ENCODE measurements around the gene HIF1A.
A peak's percentile ranks its signal among the peaks of the same experiment; 100 is the strongest.

The HIF1A gene

DNA sequence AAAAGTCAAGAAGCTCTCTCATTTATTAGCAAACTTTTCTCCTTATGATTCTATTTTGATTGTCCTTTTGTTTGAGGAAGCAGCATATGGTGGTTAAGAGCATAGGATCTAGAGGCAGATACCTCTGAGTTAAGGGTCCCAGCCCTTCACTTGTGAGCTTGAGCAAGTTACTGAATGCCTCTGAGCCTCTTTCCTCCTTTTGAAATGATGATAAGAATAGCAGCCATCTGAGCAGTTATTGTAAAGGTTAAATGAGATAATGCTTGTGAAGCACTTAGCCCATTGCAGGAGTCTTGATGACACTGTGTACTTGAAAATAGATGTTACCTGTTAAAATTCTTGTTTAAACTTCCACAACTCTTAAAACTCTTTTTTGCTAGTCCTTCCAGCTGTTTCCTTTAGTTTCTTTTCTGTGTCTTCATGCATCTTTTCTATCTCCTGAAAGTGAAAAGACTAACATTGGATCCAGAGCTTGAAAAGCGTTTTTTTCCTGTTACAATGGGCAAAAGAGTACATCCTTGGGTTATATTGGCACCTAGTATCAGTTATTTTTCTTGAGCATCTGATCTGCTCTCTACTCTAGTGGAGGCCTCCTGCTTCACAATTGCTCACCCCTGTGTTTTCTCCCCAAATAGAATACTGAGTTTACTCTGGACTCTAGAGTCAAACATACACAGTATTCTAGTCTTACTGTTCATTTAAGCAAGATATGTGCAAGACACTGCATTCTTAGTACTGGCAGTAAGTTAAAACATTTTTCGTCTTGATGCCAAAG, 3.1 kb downstream of the HIF1A start:
- H4K20me1 ChIP-seq (ENCODE audit: control insufficient read depth, insufficient read depth, low read depth, low read length), result peaks cover 41% of the 10 kb centered on the region
- peak overlapping the region; percentile 60 for H3K4me2 ChIP-seq (ENCODE audit: low read length)
- no peak for TF ChIP-seq EZH2phosphoT487 (IDR thresholded peaks at IDR 0.05; ENCODE audit: borderline replicate concordance, low read length)
- TF ChIP-seq, protein P1, sequence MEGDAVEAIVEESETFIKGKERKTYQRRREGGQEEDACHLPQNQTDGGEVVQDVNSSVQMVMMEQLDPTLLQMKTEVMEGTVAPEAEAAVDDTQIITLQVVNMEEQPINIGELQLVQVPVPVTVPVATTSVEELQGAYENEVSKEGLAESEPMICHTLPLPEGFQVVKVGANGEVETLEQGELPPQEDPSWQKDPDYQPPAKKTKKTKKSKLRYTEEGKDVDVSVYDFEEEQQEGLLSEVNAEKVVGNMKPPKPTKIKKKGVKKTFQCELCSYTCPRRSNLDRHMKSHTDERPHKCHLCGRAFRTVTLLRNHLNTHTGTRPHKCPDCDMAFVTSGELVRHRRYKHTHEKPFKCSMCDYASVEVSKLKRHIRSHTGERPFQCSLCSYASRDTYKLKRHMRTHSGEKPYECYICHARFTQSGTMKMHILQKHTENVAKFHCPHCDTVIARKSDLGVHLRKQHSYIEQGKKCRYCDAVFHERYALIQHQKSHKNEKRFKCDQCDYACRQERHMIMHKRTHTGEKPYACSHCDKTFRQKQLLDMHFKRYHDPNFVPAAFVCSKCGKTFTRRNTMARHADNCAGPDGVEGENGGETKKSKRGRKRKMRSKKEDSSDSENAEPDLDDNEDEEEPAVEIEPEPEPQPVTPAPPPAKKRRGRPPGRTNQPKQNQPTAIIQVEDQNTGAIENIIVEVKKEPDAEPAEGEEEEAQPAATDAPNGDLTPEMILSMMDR (IDR thresholded peaks at IDR 0.05; ENCODE audit: low read depth, low read length, poor library complexity, severe bottlenecking), result no peak
- H3K79me2 ChIP-seq (ENCODE audit: control insufficient read depth, low read length), result peaks cover 82% of the 10 kb centered on the region
- peaks cover 2% of the 10 kb centered on the region; the same call in 1 of the 2 replicates for H3F3A ChIP-seq (ENCODE audit: control insufficient read depth, insufficient read depth)
- no peaks in the 10 kb centered on the region for H3K9me3 ChIP-seq (ENCODE audit: control insufficient read depth, insufficient read depth, low read length)
- peak overlapping the region; percentile 98 for H3K4me3 ChIP-seq (ENCODE audit: low read length)
- H3K27me3 ChIP-seq (ENCODE audit: control insufficient read depth, low read length), result no peaks in the 10 kb centered on the region
- H3K9me2 ChIP-seq (replicated peaks; ENCODE audit: control insufficient read depth, low read length), result no peaks in the 10 kb centered on the region
- H3K36me3 ChIP-seq (ENCODE audit: control insufficient read depth, low read length), result peaks cover 60% of the 10 kb centered on the region
- peaks cover 62% of the 10 kb centered on the region for H3K4me1 ChIP-seq (ENCODE audit: control insufficient read depth, low read length)
- H3K27ac ChIP-seq (ENCODE audit: low read depth, low read length), result no peak overlapping the region

DNA sequence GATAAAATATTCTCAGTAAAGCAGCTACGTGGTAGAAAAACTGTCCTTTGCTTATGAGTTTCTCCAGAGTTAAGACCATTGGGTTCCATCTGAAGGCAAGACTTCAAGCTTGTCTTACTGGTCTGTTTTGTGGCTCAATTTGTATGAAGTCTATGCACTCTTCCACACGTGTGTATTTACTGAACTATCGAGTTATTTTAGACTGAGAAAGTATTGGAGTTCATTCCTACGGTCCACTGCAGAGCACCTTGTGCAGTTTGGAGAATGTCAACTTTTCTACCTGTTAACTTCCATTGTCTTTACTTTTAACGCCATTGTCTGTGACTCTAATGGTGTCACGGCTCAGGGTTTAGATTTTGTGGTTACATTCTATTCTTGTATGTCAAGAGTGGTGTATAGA, 3.7 kb downstream of the HIF1A start:
- peaks cover 65% of the 10 kb centered on the region for H3K36me3 ChIP-seq (ENCODE audit: control insufficient read depth, low read length)
- H3K27ac ChIP-seq (ENCODE audit: low read depth, low read length), result no peak overlapping the region
- peak overlapping the region; percentile 98 for H3K4me3 ChIP-seq (ENCODE audit: low read length)
- peak overlapping the region; percentile 60 for H3K4me2 ChIP-seq (ENCODE audit: low read length)
- peaks cover 67% of the 10 kb centered on the region for H3K4me1 ChIP-seq (ENCODE audit: control insufficient read depth, low read length)
- no peaks in the 10 kb centered on the region for H3K9me3 ChIP-seq (ENCODE audit: control insufficient read depth, insufficient read depth, low read length)
- TF ChIP-seq, protein P1 (IDR thresholded peaks at IDR 0.05; ENCODE audit: low read depth, low read length, poor library complexity, severe bottlenecking), result no peak
- TF ChIP-seq EZH2phosphoT487 (IDR thresholded peaks at IDR 0.05; ENCODE audit: borderline replicate concordance, low read length), result no peak
- no peaks in the 10 kb centered on the region for H3K9me2 ChIP-seq (replicated peaks; ENCODE audit: control insufficient read depth, low read length)
- H3F3A ChIP-seq (ENCODE audit: control insufficient read depth, insufficient read depth), result peaks cover 2% of the 10 kb centered on the region; the same call in 1 of the 2 replicates
- peaks cover 88% of the 10 kb centered on the region for H3K79me2 ChIP-seq (ENCODE audit: control insufficient read depth, low read length)
- H3K27me3 ChIP-seq (ENCODE audit: control insufficient read depth, low read length), result no peaks in the 10 kb centered on the region
- H4K20me1 ChIP-seq (ENCODE audit: control insufficient read depth, insufficient read depth, low read depth, low read length), result peaks cover 41% of the 10 kb centered on the region

DNA sequence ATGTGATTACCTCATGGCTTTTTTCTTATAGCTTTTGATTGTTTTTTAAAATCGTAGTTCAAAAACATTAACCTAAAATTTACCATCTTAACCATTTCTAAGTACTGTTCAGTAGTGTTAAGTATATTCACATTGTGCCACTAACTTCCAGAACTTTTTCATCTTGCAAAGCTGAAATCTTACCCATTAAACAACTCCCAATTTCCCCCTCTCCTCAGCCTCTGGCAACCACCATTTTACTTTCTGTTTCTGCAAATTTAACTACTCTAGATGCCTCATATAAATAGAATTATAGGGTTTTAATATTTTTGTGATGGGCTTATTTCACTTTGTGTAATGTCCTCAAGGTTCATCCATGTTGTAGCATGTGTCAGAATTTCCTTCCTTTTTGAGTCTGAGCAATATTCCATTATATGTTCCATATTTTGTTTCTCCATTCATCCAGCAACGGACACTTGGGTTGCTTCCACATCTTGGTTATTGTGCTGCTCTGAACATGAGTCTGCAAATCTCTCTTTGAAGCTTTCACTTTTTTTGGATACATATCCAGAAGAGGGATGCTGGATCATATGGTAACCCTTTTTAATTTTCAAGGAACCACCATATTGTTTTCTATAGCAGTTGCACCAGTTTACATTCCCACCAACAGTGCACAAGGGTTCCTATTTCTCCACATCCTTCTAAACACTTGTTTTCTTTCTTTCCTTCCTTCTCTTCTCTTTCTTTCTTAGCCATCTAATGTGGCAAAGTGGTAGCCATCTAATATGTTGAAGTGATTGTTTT, 5.0 kb downstream of the HIF1A start:
- no peaks in the 10 kb centered on the region for H3K27me3 ChIP-seq (ENCODE audit: control insufficient read depth, low read length)
- peaks cover 77% of the 10 kb centered on the region for H3K36me3 ChIP-seq (ENCODE audit: control insufficient read depth, low read length)
- H3K4me1 ChIP-seq (ENCODE audit: control insufficient read depth, low read length), result peaks cover 71% of the 10 kb centered on the region
- TF ChIP-seq, protein P1 (IDR thresholded peaks at IDR 0.05; ENCODE audit: low read depth, low read length, poor library complexity, severe bottlenecking), result no peak
- no peak for TF ChIP-seq EZH2phosphoT487 (IDR thresholded peaks at IDR 0.05; ENCODE audit: borderline replicate concordance, low read length)
- H4K20me1 ChIP-seq (ENCODE audit: control insufficient read depth, insufficient read depth, low read depth, low read length), result peaks cover 51% of the 10 kb centered on the region
- H3K9me2 ChIP-seq (replicated peaks; ENCODE audit: control insufficient read depth, low read length), result no peaks in the 10 kb centered on the region
- H3K4me3 ChIP-seq (ENCODE audit: low read length), result peak overlapping the region; percentile 8
- H3K4me2 ChIP-seq (ENCODE audit: low read length), result peak overlapping the region; percentile 60
- H3F3A ChIP-seq (ENCODE audit: control insufficient read depth, insufficient read depth), result peaks cover 11% of the 10 kb centered on the region
- peaks cover 100% of the 10 kb centered on the region for H3K79me2 ChIP-seq (ENCODE audit: control insufficient read depth, low read length)
- no peak overlapping the region for H3K27ac ChIP-seq (ENCODE audit: low read depth, low read length)
- no peaks in the 10 kb centered on the region for H3K9me3 ChIP-seq (ENCODE audit: control insufficient read depth, insufficient read depth, low read length)
